Mesendoderm (in vitro differentiated cells): ENCODE data around the gene VANGL2.

Experiments
- DNase-seq: peaks from one replicate; pipeline ENCODE4 v3.0.0; 2013
- H2AK5ac ChIP-seq: 2 replicates; pipeline ENCODE4 v1.6.1; 2013; ENCODE audit warnings: low read length, inconsistent platforms
- H2BK120ac ChIP-seq: 2 replicates; pipeline ENCODE4 v1.6.1; 2013; ENCODE audit warnings: low read depth, mild to moderate bottlenecking, low read length, moderate library complexity, mixed read lengths
- H2BK15ac ChIP-seq: replicated peaks from 2 replicates; pipeline ENCODE4 v1.6.1; 2013; ENCODE audit warnings: low read depth, mild to moderate bottlenecking, moderate library complexity
- H2BK5ac ChIP-seq: 2 replicates; pipeline ENCODE4 v1.6.1; 2013; ENCODE audit warnings: low read length, inconsistent platforms
- H3K18ac ChIP-seq: 2 replicates; pipeline ENCODE4 v1.6.1; 2013; ENCODE audit warnings: mild to moderate bottlenecking, low read length, mixed read lengths
- H3K23ac ChIP-seq: one replicate; pipeline ENCODE4 v1.6.1; 2013; ENCODE audit warnings: low read length
- H3K27ac ChIP-seq: 2 replicates; pipeline ENCODE4 v1.5.1; 2013; ENCODE audit warnings: low read depth, mild to moderate bottlenecking, inconsistent platforms, low read length, moderate library complexity
- H3K27me3 ChIP-seq: 2 replicates; pipeline ENCODE4 v1.6.1; 2013; ENCODE audit warnings: low read length, control low read depth, mild to moderate bottlenecking, inconsistent platforms; ENCODE audit not compliant: insufficient read depth, poor library complexity
- H3K36me3 ChIP-seq: 2 replicates; pipeline ENCODE4 v1.6.1; 2013; ENCODE audit warnings: low read length, inconsistent platforms; ENCODE audit not compliant: control insufficient read depth, insufficient read depth
- H3K4ac ChIP-seq: one replicate; pipeline ENCODE4 v1.6.1; 2013; ENCODE audit warnings: low read depth, mild to moderate bottlenecking, low read length, moderate library complexity
- H3K4me1 ChIP-seq: 2 replicates; pipeline ENCODE4 v1.6.1; 2013; ENCODE audit warnings: low read depth, low read length, inconsistent platforms; ENCODE audit not compliant: control insufficient read depth
- H3K4me2 ChIP-seq: 2 replicates; pipeline ENCODE4 v1.6.1; 2013; ENCODE audit warnings: low read length
- H3K4me3 ChIP-seq: 2 replicates; pipeline ENCODE4 v1.5.1; 2013; ENCODE audit warnings: mild to moderate bottlenecking, low read length
- H3K56ac ChIP-seq: one replicate; pipeline ENCODE4 v1.6.1; 2013; ENCODE audit warnings: low read length
- H3K79me1 ChIP-seq: 2 replicates; pipeline ENCODE4 v1.6.1; 2013; ENCODE audit warnings: low read length, inconsistent platforms
- H3K79me2 ChIP-seq: 2 replicates; pipeline ENCODE4 v1.6.1; 2013; ENCODE audit warnings: mild to moderate bottlenecking, low read length; ENCODE audit not compliant: control insufficient read depth, insufficient read depth
- H3K9ac ChIP-seq: 2 replicates; pipeline ENCODE4 v1.6.1; 2013; ENCODE audit warnings: low read length, inconsistent platforms
- H4K5ac ChIP-seq: one replicate; pipeline ENCODE4 v1.6.1; 2013; ENCODE audit warnings: low read length
- H4K8ac ChIP-seq: one replicate; pipeline ENCODE4 v1.6.1; 2013; ENCODE audit warnings: low read depth, mild to moderate bottlenecking, control low read depth, low read length, moderate library complexity
- WGBS: extraction: QIAGEN DNeasy Blood & Tissue Kit; methylation state at CpG from one replicate; pipeline ENCODE4 v1.1.7; 2013; ENCODE audit warnings: low lambda C conversion rate, missing lambda C conversion rate; ENCODE audit not compliant: insufficient coverage; ENCODE audit errors: extremely low coverage; 5-methylcytosine and 5-hydroxymethylcytosine counted together

VANGL2 gene

GRCh38 chr1:160413716-160414115, 13.4 kb downstream of the VANGL2 start:
- no peaks in the 10 kb centered on the region for H3K27me3 ChIP-seq
- H3K36me3 ChIP-seq, result peaks cover 7% of the 10 kb centered on the region
- peaks cover 23% of the 10 kb centered on the region for H3K4me1 ChIP-seq

GRCh38 chr1:160414881-160415280, 14.5 kb downstream of the VANGL2 start:
- no peak for DNase-seq
- Histone ChIP-seq H3K9ac (no peak overlapping the region), H2BK5ac (peak overlapping the region; percentile 33), H4K8ac (no peak overlapping the region), H3K36me3 (peaks cover 7% of the 10 kb centered on the region), H3K27ac (no peak overlapping the region), H3K4me2 (no peak overlapping the region), H3K56ac (peak overlapping the region; percentile 44), H2AK5ac (peak overlapping the region; percentile 30), H2BK120ac (no peak overlapping the region), H3K4me1 (peaks cover 14% of the 10 kb centered on the region), H3K4me3 (no peak overlapping the region), H3K23ac (no peak overlapping the region), H3K27me3 (no peaks in the 10 kb centered on the region), H3K79me1 (peaks cover 37% of the 10 kb centered on the region), H4K5ac (no peak overlapping the region), H3K79me2 (peaks cover 38% of the 10 kb centered on the region), H3K18ac (no peak overlapping the region), H2BK15ac (no peak overlapping the region), H3K4ac (no peak overlapping the region)
- no CpG with 5 or more reads among the region's 2 CpGs for WGBS

More at GRCh38 chr1:160413716-160414115, 13.4 kb downstream of the VANGL2 start:
- Histone ChIP-seq H3K4ac (no peak overlapping the region), H4K8ac (no peak overlapping the region), H2AK5ac (no peak overlapping the region), H3K23ac (no peak overlapping the region), H3K27ac (peak overlapping the region; percentile 24), H2BK15ac (no peak overlapping the region), H2BK5ac (no peak overlapping the region), H3K79me2 (peaks cover 49% of the 10 kb centered on the region), H4K5ac (no peak overlapping the region), H3K4me3 (no peak overlapping the region), H2BK120ac (no peak overlapping the region), H3K18ac (no peak overlapping the region), H3K4me2 (no peak overlapping the region), H3K79me1 (peaks cover 45% of the 10 kb centered on the region), H3K56ac (no peak overlapping the region), H3K9ac (no peak overlapping the region)
- peak; percentile 68 for DNase-seq
- no CpG with 5 or more reads among the region's 3 CpGs for WGBS

GRCh38 chr1:160415696-160416290, 15.4 kb downstream of the VANGL2 start:
- no peak overlapping the region for H3K4me3 ChIP-seq
- no peak overlapping the region for H2BK15ac ChIP-seq
- H3K27ac ChIP-seq, result no peak overlapping the region
- peak overlapping the region; percentile 1 for H3K9ac ChIP-seq
- H3K4ac ChIP-seq, result no peak overlapping the region
- H3K36me3 ChIP-seq, result peaks cover 11% of the 10 kb centered on the region
- H3K56ac ChIP-seq, result no peak overlapping the region
- H4K5ac ChIP-seq, result no peak overlapping the region
- H3K79me1 ChIP-seq, result peaks cover 34% of the 10 kb centered on the region
- peaks cover 31% of the 10 kb centered on the region for H3K79me2 ChIP-seq
- no peak for DNase-seq
- no peak overlapping the region for H3K23ac ChIP-seq
- H2BK5ac ChIP-seq, result no peak overlapping the region
- no peak overlapping the region for H2BK120ac ChIP-seq
- no peak overlapping the region for H2AK5ac ChIP-seq
- no peaks in the 10 kb centered on the region for H3K27me3 ChIP-seq
- no CpG with 5 or more reads among the region's 29 CpGs for WGBS
- H3K18ac ChIP-seq, result no peak overlapping the region
- no peak overlapping the region for H4K8ac ChIP-seq
- peaks cover 11% of the 10 kb centered on the region for H3K4me1 ChIP-seq
- H3K4me2 ChIP-seq, result no peak overlapping the region

- Histone ChIP-seq H3K79me1 (peaks cover 31% of the 10 kb centered on the region), H3K56ac (no peak overlapping the region), H3K36me3 (peaks cover 15% of the 10 kb centered on the region), H3K4me1 (peaks cover 8% of the 10 kb centered on the region), H3K9ac (peak overlapping the region; percentile 1), H2BK5ac (no peak overlapping the region), H3K4ac (no peak overlapping the region), H2BK15ac (no peak overlapping the region), H3K4me2 (no peak overlapping the region), H4K8ac (no peak overlapping the region), H3K23ac (no peak overlapping the region), H3K27me3 (no peaks in the 10 kb centered on the region), H3K27ac (no peak overlapping the region), H4K5ac (no peak overlapping the region), H3K79me2 (peaks cover 25% of the 10 kb centered on the region), H2AK5ac (no peak overlapping the region), H3K18ac (no peak overlapping the region), H2BK120ac (no peak overlapping the region), H3K4me3 (no peak overlapping the region)
- DNase-seq, result peak; percentile 88
- WGBS, result no CpG with 5 or more reads among the region's 4 CpGs
These were observed 16.0 kb downstream of the VANGL2 start for GRCh38 chr1:160416369-160416768.

GRCh38 chr1:160418483-160418882, 18.1 kb downstream of the VANGL2 start:
- H3K23ac ChIP-seq, result no peak overlapping the region

More at GRCh38 chr1:160418483-160418882, 18.1 kb downstream of the VANGL2 start:
- Histone ChIP-seq H3K4me1 (peaks cover 6% of the 10 kb centered on the region), H2AK5ac (no peak overlapping the region), H2BK5ac (no peak overlapping the region), H3K79me2 (peaks cover 9% of the 10 kb centered on the region), H3K4ac (no peak overlapping the region), H3K18ac (no peak overlapping the region), H3K4me3 (no peak overlapping the region), H3K36me3 (peaks cover 23% of the 10 kb centered on the region), H3K79me1 (peaks cover 17% of the 10 kb centered on the region), H3K27me3 (no peaks in the 10 kb centered on the region), H2BK120ac (no peak overlapping the region), H3K4me2 (no peak overlapping the region), H4K8ac (no peak overlapping the region), H3K9ac (no peak overlapping the region), H2BK15ac (no peak overlapping the region), H4K5ac (no peak overlapping the region), H3K27ac (no peak overlapping the region), H3K56ac (no peak overlapping the region)
- no peak for DNase-seq
- WGBS, result no CpG with 5 or more reads among the region's 6 CpGs
